ENCODE measurements around the gene C1R. TPM values are rescaled to one million over a fixed set of nuclear protein-coding genes. Genes with fewer than 3 reads are reported as not detected.

The C1R gene
- total and polyA plus RNA-seq, 2 of the 8 experiments (the other 6 are each of a cell fraction or from before 2014, with no cell fraction given) = 6.9 to 16.3 TPM

- TF ChIP-seq FOSL1 (IDR thresholded peaks at IDR 0.05; ENCODE audit: insufficient read depth, low read depth, low read length) = no peak
- TF ChIP-seq TBP (IDR thresholded peaks at IDR 0.05; ENCODE audit: low read depth, low read length) = no peak
Measured at GRCh38 chr12:7079826-7080125, 12.5 kb downstream of the C1R start (continued).
